Lower lobe of right lung (tissue), 2 donors: Measurements from ENCODE around the gene NDST1. TPM values are rescaled to one million over a fixed set of nuclear protein-coding genes. Genes with fewer than 3 reads are reported as not detected.
"Not testable (repeated sequence)": the region's sequence is repeated elsewhere in the genome, so short reads cannot be mapped to it uniquely, and the experiment has no call there.

Experiments
- ATAC-seq, 2 donors: fragments of 200-7000 bp; cut with Tn5 transposase; one replicate each; pipeline ENCODE4 v1.9.1; 2020 to 2022; ENCODE audit warnings: mild to moderate bottlenecking in 2 of 2, moderate library complexity in 2 of 2
- DNase-seq: peaks from one replicate; pipeline ENCODE4 v3.0.0-alpha.2; 2020
- H3K27ac ChIP-seq: fragments of 200-600 bp; one replicate; pipeline ENCODE4 v1.8.0; 2022
- H3K27me3 ChIP-seq: fragments of 200-600 bp; one replicate; pipeline ENCODE4 v1.8.0; 2022; ENCODE audit warnings: low read depth
- H3K36me3 ChIP-seq: fragments of 200-600 bp; one replicate; pipeline ENCODE4 v1.8.0; 2022; ENCODE audit warnings: mild to moderate bottlenecking
- H3K4me1 ChIP-seq: fragments of 200-600 bp; one replicate; pipeline ENCODE4 v1.8.0; 2022
- H3K4me3 ChIP-seq: fragments of 200-600 bp; one replicate; pipeline ENCODE4 v1.8.0; 2022; ENCODE audit warnings: mild to moderate bottlenecking
- H3K9me3 ChIP-seq: fragments of 200-600 bp; one replicate; pipeline ENCODE4 v1.8.0; 2022
- intact Hi-C: fragments of 100-400 bp; cut with DNase I; formaldehyde crosslinking; loops from one replicate; pipeline ENCODE4 v1.11.0; 2022
- total RNA-seq: library from RNA; stranded (reverse); fragmentation: NEBNext Ultra II Directional; extraction: Animal tissue kit (Norgen Biotek cat#: 25700); gene quantifications from one replicate; pipeline ENCODE4 v1.2.1, GENCODE V29; 2021
- TF ChIP-seq, protein P1 (sequence below): fragments of 200-600 bp; IDR thresholded peaks from one replicate; pipeline ENCODE4 v1.8.0; 2022; ENCODE audit warnings: antibody characterized with exemption, mild to moderate bottlenecking
- donor health status: DM: no; HTN: yes; CAD: no; lungs with severe emphysema.

The NDST1 gene
- total RNA-seq, 1 donor from 2014 or later, result 117 TPM

DNA sequence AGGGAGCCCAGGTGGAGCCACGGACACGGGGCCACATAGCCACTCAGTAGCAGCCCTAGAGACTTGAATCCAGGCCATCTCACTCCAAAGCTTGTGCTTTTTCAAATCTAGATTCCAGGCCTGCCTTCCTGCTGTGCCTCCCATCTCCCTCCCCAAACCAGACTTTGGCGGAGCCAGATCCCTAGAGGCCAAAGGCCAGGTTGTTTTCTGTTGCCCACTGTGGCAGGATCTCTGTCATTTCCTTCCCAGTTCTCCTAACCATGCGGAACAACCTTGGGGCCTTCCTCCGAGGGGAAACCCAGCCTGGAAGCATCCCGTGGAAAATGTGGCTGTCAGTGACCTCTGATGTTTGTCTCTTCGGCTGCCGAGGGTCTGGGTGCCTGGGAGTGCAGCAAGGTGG is 42.0 kb upstream of the NDST1 start:
- H3K36me3 ChIP-seq, result no peaks in the 10 kb centered on the region
- no peak overlapping the region for H3K4me3 ChIP-seq
- TF ChIP-seq, protein P1, sequence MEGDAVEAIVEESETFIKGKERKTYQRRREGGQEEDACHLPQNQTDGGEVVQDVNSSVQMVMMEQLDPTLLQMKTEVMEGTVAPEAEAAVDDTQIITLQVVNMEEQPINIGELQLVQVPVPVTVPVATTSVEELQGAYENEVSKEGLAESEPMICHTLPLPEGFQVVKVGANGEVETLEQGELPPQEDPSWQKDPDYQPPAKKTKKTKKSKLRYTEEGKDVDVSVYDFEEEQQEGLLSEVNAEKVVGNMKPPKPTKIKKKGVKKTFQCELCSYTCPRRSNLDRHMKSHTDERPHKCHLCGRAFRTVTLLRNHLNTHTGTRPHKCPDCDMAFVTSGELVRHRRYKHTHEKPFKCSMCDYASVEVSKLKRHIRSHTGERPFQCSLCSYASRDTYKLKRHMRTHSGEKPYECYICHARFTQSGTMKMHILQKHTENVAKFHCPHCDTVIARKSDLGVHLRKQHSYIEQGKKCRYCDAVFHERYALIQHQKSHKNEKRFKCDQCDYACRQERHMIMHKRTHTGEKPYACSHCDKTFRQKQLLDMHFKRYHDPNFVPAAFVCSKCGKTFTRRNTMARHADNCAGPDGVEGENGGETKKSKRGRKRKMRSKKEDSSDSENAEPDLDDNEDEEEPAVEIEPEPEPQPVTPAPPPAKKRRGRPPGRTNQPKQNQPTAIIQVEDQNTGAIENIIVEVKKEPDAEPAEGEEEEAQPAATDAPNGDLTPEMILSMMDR, result no peak
- DNase-seq (no peak), ATAC-seq (peak in 1 of 2 donors; percentile 31)
- no peaks in the 10 kb centered on the region for H3K9me3 ChIP-seq
- peaks cover 19% of the 10 kb centered on the region for H3K4me1 ChIP-seq
- H3K27me3 ChIP-seq, result no peaks in the 10 kb centered on the region
- intact Hi-C loops, result no loop called here
- H3K27ac ChIP-seq, result peak overlapping the region; percentile 61

DNA sequence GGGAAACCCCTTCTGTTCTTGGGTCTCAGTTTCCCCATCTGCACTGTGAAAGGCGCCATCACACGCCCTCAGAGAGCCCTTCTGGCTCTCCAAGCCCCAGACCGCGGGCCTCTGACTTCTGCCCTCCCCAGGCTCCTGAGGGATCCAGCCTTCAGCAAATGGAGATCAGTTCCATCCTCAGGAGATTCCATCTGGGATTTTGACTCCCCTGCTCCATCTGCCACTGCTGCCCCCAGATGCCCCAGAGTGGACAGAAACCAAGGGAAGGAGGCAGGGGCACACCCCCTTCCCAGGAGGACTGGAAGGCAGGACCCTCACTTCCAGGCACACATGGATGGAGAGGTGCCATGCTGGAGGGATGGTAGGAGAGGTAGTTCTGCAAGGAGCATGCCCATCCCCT is 39.7 kb upstream of the NDST1 start:
- Histone ChIP-seq H3K4me3 (no peak overlapping the region), H3K27me3 (no peaks in the 10 kb centered on the region), H3K4me1 (peaks cover 19% of the 10 kb centered on the region), H3K27ac (no peak overlapping the region), H3K9me3 (no peaks in the 10 kb centered on the region), H3K36me3 (no peaks in the 10 kb centered on the region)
- DNase-seq (no peak), ATAC-seq (no peak)
- intact Hi-C loops, result no loop called here
- TF ChIP-seq, protein P1, result no peak

DNA sequence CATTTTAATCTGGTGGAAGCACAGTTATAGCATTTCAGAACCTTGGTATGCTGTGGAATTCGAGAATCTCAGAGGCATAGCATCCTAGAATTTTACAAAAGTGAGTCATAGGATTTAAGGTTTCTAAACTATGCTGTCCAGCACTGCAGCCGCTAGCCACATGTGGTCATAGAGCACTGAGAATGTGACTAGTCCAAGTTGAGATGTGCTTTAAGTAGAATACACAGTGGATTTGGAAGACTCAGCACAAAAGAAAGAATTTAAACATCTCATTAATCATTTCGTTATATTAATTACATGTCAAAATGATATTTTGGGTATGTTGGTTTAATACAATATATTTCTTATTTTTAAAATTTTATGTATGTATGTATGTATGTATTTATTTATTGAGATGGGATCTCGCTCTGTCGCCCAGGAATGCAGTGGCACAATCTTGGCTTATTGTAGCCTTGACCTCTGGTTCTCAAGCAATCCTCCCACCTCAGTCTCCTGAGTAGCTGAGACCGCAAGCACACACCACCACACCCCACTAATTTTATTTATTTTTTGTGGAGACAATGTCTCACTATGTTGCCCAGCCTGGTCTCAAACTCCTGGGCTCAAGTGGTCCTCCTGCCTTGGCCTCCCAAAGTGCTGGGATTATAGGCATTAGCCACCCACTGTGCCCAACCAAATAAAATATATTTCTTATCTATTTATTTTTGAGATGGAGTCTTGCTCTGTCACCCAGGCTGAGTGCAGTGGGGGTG is 38.0 kb upstream of the NDST1 start:
- H3K4me3 ChIP-seq, result no peak overlapping the region
- TF ChIP-seq, protein P1, result no peak
- peaks cover 10% of the 10 kb centered on the region for H3K4me1 ChIP-seq
- no peaks in the 10 kb centered on the region for H3K27me3 ChIP-seq
- no peaks in the 10 kb centered on the region for H3K9me3 ChIP-seq
- H3K36me3 ChIP-seq, result no peaks in the 10 kb centered on the region
- intact Hi-C loops, result no loop called here
- no peak for DNase-seq
- ATAC-seq, result no peak
- no peak overlapping the region for H3K27ac ChIP-seq

DNA sequence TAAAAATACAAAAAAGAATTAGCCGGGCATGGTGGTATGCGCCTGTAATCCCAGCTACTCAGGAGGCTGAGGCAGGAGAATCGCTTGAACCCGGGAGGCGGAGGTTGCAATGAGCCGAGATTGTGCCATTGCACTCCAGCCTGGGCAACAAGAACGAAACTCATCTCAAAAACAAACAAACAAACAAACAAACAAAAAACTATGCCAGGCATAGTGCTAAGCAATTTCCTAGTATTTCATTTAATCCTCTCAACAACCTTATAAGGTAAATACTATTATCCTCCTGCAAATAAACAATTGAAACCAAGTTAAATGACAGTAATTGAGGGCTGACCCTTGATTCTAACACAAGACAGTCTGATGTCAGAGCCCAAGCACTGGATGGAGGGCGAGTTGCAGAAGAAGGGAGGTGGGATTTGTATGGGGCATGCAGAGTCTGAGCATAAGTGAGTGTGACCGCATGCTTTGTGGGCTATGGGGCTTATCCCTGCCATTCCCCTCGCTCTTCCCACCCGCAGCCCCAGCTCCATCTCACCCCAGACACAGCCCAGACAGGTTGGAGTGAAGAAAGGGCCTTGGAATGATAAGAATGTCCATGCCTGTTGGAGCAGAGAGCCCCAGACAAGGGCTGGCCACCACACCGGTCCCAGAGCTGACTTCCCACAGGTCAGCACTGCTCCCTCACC is 34.1 kb upstream of the NDST1 start:
- Histone ChIP-seq H3K27ac (no peak overlapping the region), H3K4me3 (no peak overlapping the region), H3K27me3 (no peaks in the 10 kb centered on the region), H3K9me3 (no peaks in the 10 kb centered on the region), H3K36me3 (no peaks in the 10 kb centered on the region), H3K4me1 (peaks cover 4% of the 10 kb centered on the region)
- DNase-seq (peak; percentile 75), ATAC-seq (peak; percentile 90 to 93)
- TF ChIP-seq, protein P1, result no peak
- intact Hi-C loops, result no loop called here

DNA sequence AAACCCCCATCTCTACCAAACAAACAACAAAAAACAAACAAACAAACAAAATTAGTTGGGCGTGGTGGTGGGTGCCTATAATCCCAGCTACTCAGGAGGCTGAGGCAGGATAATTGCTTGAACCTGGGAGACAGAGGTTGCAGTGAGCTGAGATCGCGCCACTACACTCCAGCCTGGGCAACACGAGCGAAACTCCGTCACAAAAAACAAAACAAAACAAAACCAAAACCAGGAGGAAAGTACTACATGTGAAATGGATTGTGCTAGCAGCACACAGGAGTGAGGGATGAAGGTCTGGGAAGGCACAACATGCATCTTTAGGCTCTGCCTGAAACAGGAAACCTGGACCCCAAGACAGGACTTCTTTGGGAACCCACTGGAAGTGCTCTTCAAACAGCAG is 31.4 kb upstream of the NDST1 start:
- H3K4me1 ChIP-seq, H3K27me3 ChIP-seq, H3K4me3 ChIP-seq, H3K9me3 ChIP-seq, DNase-seq, ATAC-seq, H3K27ac ChIP-seq, intact Hi-C loops, H3K36me3 ChIP-seq: not testable (repeated sequence)

DNA sequence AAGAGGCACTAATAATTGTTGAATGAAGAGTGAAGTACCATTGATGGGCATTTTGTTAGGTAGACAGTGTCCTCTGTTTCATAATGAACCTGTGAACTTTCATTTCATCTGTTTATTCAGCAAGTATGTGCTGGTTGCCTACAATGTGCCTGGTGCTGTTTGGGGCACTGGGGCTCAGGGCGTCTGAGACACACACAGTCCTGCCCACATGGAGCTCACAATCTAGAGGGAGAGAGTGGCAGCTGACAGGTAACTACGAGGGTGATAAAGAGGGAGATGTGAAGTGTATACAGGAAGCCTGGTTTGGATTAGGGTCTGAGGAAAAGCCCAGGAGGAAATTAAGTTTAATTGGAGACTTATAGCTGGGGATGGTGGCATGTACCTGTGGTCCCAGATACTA is 28.5 kb upstream of the NDST1 start:
- H3K4me1 ChIP-seq, result peaks cover 4% of the 10 kb centered on the region
- TF ChIP-seq, protein P1, result no peak
- intact Hi-C loops, result no loop called here
- H3K36me3 ChIP-seq, result no peaks in the 10 kb centered on the region
- no peak overlapping the region for H3K4me3 ChIP-seq
- H3K9me3 ChIP-seq, result no peaks in the 10 kb centered on the region
- no peaks in the 10 kb centered on the region for H3K27me3 ChIP-seq
- ATAC-seq (no peak), DNase-seq (no peak)
- H3K27ac ChIP-seq, result no peak overlapping the region
